AG04449 (cell line): Measurements from ENCODE around the gene SLC35G6.
"Not testable (repeated sequence)": the region's sequence is repeated elsewhere in the genome, so short reads cannot be mapped to it uniquely, and the experiment has no call there.

Source experiments
- CTCF ChIA-PET: fragments of 350-600 bp; formaldehyde crosslinking; extraction: SDS; loops from one replicate; lab custom pipeline; 2021; ENCODE audit warnings: antibody characterized with exemption; lab: Yijun Ruan, JAX
- POLR2A ChIA-PET: fragments of 400-600, 350-600 bp; formaldehyde crosslinking; extraction: SDS; loops from one replicate; lab custom pipeline; 2020; ENCODE audit warnings: antibody characterized with exemption, inconsistent platforms; lab: Yijun Ruan, JAX
- DNase-seq: peaks from one replicate; pipeline ENCODE4 v3.0.0-alpha.2; 2010; ENCODE audit warnings: low read depth, low spot score
- H3K4me3 ChIP-seq: 2 replicates; pipeline ENCODE4 v1.5.1; 2011; ENCODE audit warnings: low read depth, mild to moderate bottlenecking, control low read depth, low read length
- CTCF ChIP-seq: IDR thresholded peaks from one replicate; pipeline ENCODE4 v1.5.1; 2011; ENCODE audit warnings: mild to moderate bottlenecking, moderate library complexity, low read length, control low read depth, inconsistent platforms; ENCODE audit not compliant: insufficient read depth; ENCODE audit errors: missing control alignments

Gene SLC35G6

GRCh38 chr17:7476951-7477350 lies 4.3 kb upstream of the SLC35G6 start:
- CTCF ChIA-PET: interaction anchor here (1.2 to 3.2 kb wide), 6 partner anchors 14 to 121 kb away, joined by 4 to 13 read pairs (median 4); partner anchors contain the start of gene FGF11

GRCh38 chr17:7477392-7478275 lies 3.6 kb upstream of the SLC35G6 start:
- ChIA-PET CTCF (interaction anchor here (1.2 to 3.2 kb wide), 6 partner anchors 14 to 122 kb away, joined by 4 to 13 read pairs (median 4); partner anchors contain the start of gene FGF11), POLR2A (interaction anchor here (0.8 to 2.8 kb wide), 5 partner anchors 7 to 122 kb away, joined by 3 to 18 read pairs (median 3); partner anchors contain the start of gene POLR2A)
- no peak for TF ChIP-seq CTCF
- peak; percentile 59 for DNase-seq
- H3K4me3 ChIP-seq: peak overlapping the region; percentile 72

More at GRCh38 chr17:7476951-7477350, 4.3 kb upstream of the SLC35G6 start:
- POLR2A ChIA-PET: interaction anchor here (0.6 to 2.8 kb wide), 3 partner anchors 8 to 21 kb away, joined by 3 to 18 read pairs (median 4); partner anchors contain the start of gene POLR2A
- H3K4me3 ChIP-seq: peak overlapping the region; percentile 72
- TF ChIP-seq CTCF: no peak
- no peak for DNase-seq

GRCh38 chr17:7478276-7479212 lies 2.7 kb upstream of the SLC35G6 start:
- H3K4me3 ChIP-seq: peak overlapping the region; percentile 72
- no peak for TF ChIP-seq CTCF
- ChIA-PET POLR2A (interaction anchor here (0.8 to 1.2 kb wide), 6 partner anchors 12 to 123 kb away, joined by 3 to 4 read pairs (median 3); no protein-coding TSS in a partner anchor), CTCF (interaction anchor here (1.3 to 3.2 kb wide), 2 partner anchors 39 to 42 kb away, joined by 4 to 13 read pairs; partner anchors contain the start of gene FGF11)
- DNase-seq: no peak

- TF ChIP-seq CTCF: no peak
These were observed 1.8 kb upstream of the SLC35G6 start, which contains the start of gene ZBTB4 for GRCh38 chr17:7479213-7480088. Gene ZBTB4, minus strand, starts transcription at chr17:7479631. Its CDS starts 12,830 bp downstream, at chr17:7466801.

GRCh38 chr17:7480089-7480384 lies 1.2 kb upstream of the SLC35G6 start:
- CTCF ChIA-PET: interaction anchor here (1.4 to 2.0 kb wide), 2 partner anchors 42 to 81 kb away, joined by 3 to 6 read pairs; no protein-coding TSS in a partner anchor
- POLR2A ChIA-PET: interaction anchor here (0.6 to 1.4 kb wide), 6 partner anchors 23 to 150 kb away, joined by 3 to 6 read pairs (median 4); partner anchors contain the start of gene TMEM256
- DNase-seq: no peak
- H3K4me3 ChIP-seq: peak overlapping the region; percentile 66
- TF ChIP-seq CTCF: no peak

More at GRCh38 chr17:7479213-7480088, 1.8 kb upstream of the SLC35G6 start, which contains the start of gene ZBTB4:
- peak within 1 kb of the TSS; percentile 72 for H3K4me3 ChIP-seq
- DNase-seq: no peak
- POLR2A ChIA-PET: interaction anchor here (0.6 to 1.4 kb wide), 8 partner anchors 21 to 150 kb away, joined by 3 to 6 read pairs (median 3); partner anchors contain the start of gene TMEM256
- CTCF ChIA-PET: interaction anchor here (1.4 to 2.0 kb wide), 2 partner anchors 42 to 81 kb away, joined by 3 to 6 read pairs; no protein-coding TSS in a partner anchor

GRCh38 chr17:7481842-7482741 lies 846 bp downstream of the SLC35G6 start:
- H3K4me3 ChIP-seq, POLR2A ChIA-PET, DNase-seq: not testable (repeated sequence)
- CTCF ChIA-PET: interaction anchor here (1.0 to 2.0 kb wide), 3 partner anchors 44 to 89 kb away, joined by 3 to 6 read pairs (median 3); no protein-coding TSS in a partner anchor

- POLR2A ChIA-PET: not testable (repeated sequence)
These were observed 1.5 kb downstream of the SLC35G6 start for GRCh38 chr17:7482742-7483088.

More at GRCh38 chr17:7482742-7483088, 1.5 kb downstream of the SLC35G6 start:
- peak overlapping the region; percentile 87 for H3K4me3 ChIP-seq
- DNase-seq, CTCF ChIA-PET: not testable (repeated sequence)
